Mesendoderm (in vitro differentiated cells): ENCODE results near the gene OR7A17. TPM values are rescaled to one million over a fixed set of nuclear protein-coding genes. Genes with fewer than 3 reads are reported as not detected.

Source experiments
- DNase-seq: peaks from one replicate; pipeline ENCODE4 v3.0.0; 2013
- H2AK5ac ChIP-seq: 2 replicates; pipeline ENCODE4 v1.6.1; 2013; ENCODE audit warnings: low read length, inconsistent platforms
- H2BK120ac ChIP-seq: 2 replicates; pipeline ENCODE4 v1.6.1; 2013; ENCODE audit warnings: low read depth, mild to moderate bottlenecking, low read length, moderate library complexity, mixed read lengths
- H2BK15ac ChIP-seq: replicated peaks from 2 replicates; pipeline ENCODE4 v1.6.1; 2013; ENCODE audit warnings: low read depth, mild to moderate bottlenecking, moderate library complexity
- H2BK5ac ChIP-seq: 2 replicates; pipeline ENCODE4 v1.6.1; 2013; ENCODE audit warnings: low read length, inconsistent platforms
- H3K18ac ChIP-seq: 2 replicates; pipeline ENCODE4 v1.6.1; 2013; ENCODE audit warnings: mild to moderate bottlenecking, low read length, mixed read lengths
- H3K23ac ChIP-seq: one replicate; pipeline ENCODE4 v1.6.1; 2013; ENCODE audit warnings: low read length
- H3K27ac ChIP-seq: 2 replicates; pipeline ENCODE4 v1.5.1; 2013; ENCODE audit warnings: low read depth, mild to moderate bottlenecking, inconsistent platforms, low read length, moderate library complexity
- H3K27me3 ChIP-seq: 2 replicates; pipeline ENCODE4 v1.6.1; 2013; ENCODE audit warnings: low read length, control low read depth, mild to moderate bottlenecking, inconsistent platforms; ENCODE audit not compliant: insufficient read depth, poor library complexity
- H3K36me3 ChIP-seq: 2 replicates; pipeline ENCODE4 v1.6.1; 2013; ENCODE audit warnings: low read length, inconsistent platforms; ENCODE audit not compliant: control insufficient read depth, insufficient read depth
- H3K4ac ChIP-seq: one replicate; pipeline ENCODE4 v1.6.1; 2013; ENCODE audit warnings: low read depth, mild to moderate bottlenecking, low read length, moderate library complexity
- H3K4me1 ChIP-seq: 2 replicates; pipeline ENCODE4 v1.6.1; 2013; ENCODE audit warnings: low read depth, low read length, inconsistent platforms; ENCODE audit not compliant: control insufficient read depth
- H3K4me2 ChIP-seq: 2 replicates; pipeline ENCODE4 v1.6.1; 2013; ENCODE audit warnings: low read length
- H3K4me3 ChIP-seq: 2 replicates; pipeline ENCODE4 v1.5.1; 2013; ENCODE audit warnings: mild to moderate bottlenecking, low read length
- H3K56ac ChIP-seq: one replicate; pipeline ENCODE4 v1.6.1; 2013; ENCODE audit warnings: low read length
- H3K79me1 ChIP-seq: 2 replicates; pipeline ENCODE4 v1.6.1; 2013; ENCODE audit warnings: low read length, inconsistent platforms
- H3K79me2 ChIP-seq: 2 replicates; pipeline ENCODE4 v1.6.1; 2013; ENCODE audit warnings: mild to moderate bottlenecking, low read length; ENCODE audit not compliant: control insufficient read depth, insufficient read depth
- H3K9ac ChIP-seq: 2 replicates; pipeline ENCODE4 v1.6.1; 2013; ENCODE audit warnings: low read length, inconsistent platforms
- H4K5ac ChIP-seq: one replicate; pipeline ENCODE4 v1.6.1; 2013; ENCODE audit warnings: low read length
- H4K8ac ChIP-seq: one replicate; pipeline ENCODE4 v1.6.1; 2013; ENCODE audit warnings: low read depth, mild to moderate bottlenecking, control low read depth, low read length, moderate library complexity
- WGBS: extraction: QIAGEN DNeasy Blood & Tissue Kit; methylation state at CpG from one replicate; pipeline ENCODE4 v1.1.7; 2013; ENCODE audit warnings: low lambda C conversion rate, missing lambda C conversion rate; ENCODE audit not compliant: insufficient coverage; ENCODE audit errors: extremely low coverage; 5-methylcytosine and 5-hydroxymethylcytosine counted together
- polyA plus RNA-seq, 2 experiments: library from polyadenylated mRNA; stranded (reverse); fragments of 200-250 nt; gene quantifications; one replicate each; pipeline ENCODE4 v1.2.3, GENCODE V29; 2013

OR7A17 gene
- not detected for polyA plus RNA-seq (2013, experiment 1 of 2)
- polyA plus RNA-seq (2013, experiment 2 of 2) = not detected

GRCh38 chr19:14886032-14886431 is at the start of gene OR7A17:
Gene OR7A17 (minus strand): TSS chr19:14886132. CDS start chr19:14881355, 4,777 bp downstream.
- no peak within 1 kb of the TSS for H2AK5ac ChIP-seq
- H3K56ac ChIP-seq = no peak within 1 kb of the TSS
- no peak within 1 kb of the TSS for H3K4me2 ChIP-seq
- H2BK15ac ChIP-seq = no peak within 1 kb of the TSS
- no peak within 1 kb of the TSS for H4K8ac ChIP-seq
- no peak for DNase-seq
- no peaks in the 10 kb centered on the region for H3K79me2 ChIP-seq
- no peak within 1 kb of the TSS for H2BK120ac ChIP-seq
- H3K4me3 ChIP-seq = no peak within 1 kb of the TSS
- H3K9ac ChIP-seq = no peak within 1 kb of the TSS
- H4K5ac ChIP-seq = no peak within 1 kb of the TSS
- no peak within 1 kb of the TSS for H2BK5ac ChIP-seq
- no peak within 1 kb of the TSS for H3K18ac ChIP-seq
- no peaks in the 10 kb centered on the region for H3K27me3 ChIP-seq
- H3K79me1 ChIP-seq = no peaks in the 10 kb centered on the region
- H3K4ac ChIP-seq = no peak within 1 kb of the TSS
- H3K4me1 ChIP-seq = no peaks in the 10 kb centered on the region
- H3K23ac ChIP-seq = no peak within 1 kb of the TSS
- H3K36me3 ChIP-seq = no peaks in the 10 kb centered on the region
- WGBS = no CpG with 5 or more reads among the region's 4 CpGs
- no peak within 1 kb of the TSS for H3K27ac ChIP-seq

DNA sequence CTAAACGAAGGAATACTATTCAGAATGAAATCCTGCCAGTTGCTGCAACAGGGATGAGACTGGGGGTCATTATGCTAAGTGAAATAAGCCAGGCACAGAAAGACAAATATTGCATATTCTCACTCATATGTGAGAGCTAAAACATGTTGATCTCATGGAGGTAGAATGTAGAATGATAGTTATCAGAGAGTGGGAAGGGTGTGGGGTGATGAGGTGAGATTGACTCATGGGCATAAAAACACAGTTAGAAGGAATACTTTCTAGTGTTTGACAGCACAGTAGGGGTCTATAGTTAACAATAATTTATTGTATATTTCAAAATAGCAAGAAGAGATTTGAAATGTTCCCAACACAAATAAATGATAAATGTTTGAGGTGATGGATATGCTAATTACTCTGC is 47.6 kb upstream of the OR7A17 start:
- H3K4ac ChIP-seq = no peak overlapping the region
- H3K18ac ChIP-seq = no peak overlapping the region
- no peak overlapping the region for H3K23ac ChIP-seq
- DNase-seq = no peak
- no peaks in the 10 kb centered on the region for H3K4me1 ChIP-seq
- no peak overlapping the region for H4K5ac ChIP-seq
- H2BK120ac ChIP-seq = no peak overlapping the region
- no peak overlapping the region for H3K27ac ChIP-seq
- no CpG with 5 or more reads among the region's 1 CpG for WGBS
- H3K79me2 ChIP-seq = no peaks in the 10 kb centered on the region
- no peak overlapping the region for H2BK5ac ChIP-seq
- H2AK5ac ChIP-seq = no peak overlapping the region
- no peak overlapping the region for H3K56ac ChIP-seq
- no peaks in the 10 kb centered on the region for H3K36me3 ChIP-seq
- H3K27me3 ChIP-seq = no peaks in the 10 kb centered on the region
- H3K79me1 ChIP-seq = no peaks in the 10 kb centered on the region
- H3K9ac ChIP-seq = no peak overlapping the region
- H4K8ac ChIP-seq = no peak overlapping the region
- no peak overlapping the region for H2BK15ac ChIP-seq
- no peak overlapping the region for H3K4me3 ChIP-seq
- no peak overlapping the region for H3K4me2 ChIP-seq

GRCh38 chr19:14916848-14917247 is 30.9 kb upstream of the OR7A17 start:
- Histone ChIP-seq H3K36me3 (no peaks in the 10 kb centered on the region), H2BK5ac (no peak overlapping the region), H2BK15ac (no peak overlapping the region), H2AK5ac (no peak overlapping the region), H3K79me1 (no peaks in the 10 kb centered on the region), H3K4me2 (no peak overlapping the region), H3K79me2 (no peaks in the 10 kb centered on the region), H3K27me3 (no peaks in the 10 kb centered on the region), H4K8ac (no peak overlapping the region), H3K27ac (no peak overlapping the region), H3K4me3 (no peak overlapping the region), H2BK120ac (no peak overlapping the region), H3K4ac (no peak overlapping the region), H3K56ac (no peak overlapping the region), H3K4me1 (no peaks in the 10 kb centered on the region), H3K23ac (no peak overlapping the region), H4K5ac (no peak overlapping the region), H3K18ac (no peak overlapping the region), H3K9ac (no peak overlapping the region)
- WGBS = no CpG with 5 or more reads among the region's 5 CpGs
- DNase-seq = no peak

GRCh38 chr19:14915116-14915515 is 29.2 kb upstream of the OR7A17 start:
- no CpG with 5 or more reads among the region's 6 CpGs for WGBS

DNA sequence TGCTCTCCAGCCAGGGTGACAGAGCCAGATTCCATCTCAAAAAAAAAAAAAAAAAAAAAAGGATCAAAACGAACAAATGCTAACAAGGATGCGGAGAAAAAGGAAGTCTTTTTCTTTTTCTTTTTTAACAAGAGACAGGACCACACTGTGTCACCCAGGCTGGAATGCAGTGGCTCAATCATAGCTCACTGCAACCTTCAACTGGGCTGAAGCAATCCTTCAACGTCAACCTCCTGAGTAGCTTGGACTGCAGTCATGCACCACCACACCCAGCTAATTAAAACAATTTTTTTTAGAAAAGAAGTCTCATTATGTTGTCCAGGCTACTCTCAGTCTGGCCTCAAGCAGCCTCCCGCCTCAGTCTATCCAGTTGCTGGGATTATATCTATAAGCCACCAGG is 20.8 kb upstream of the OR7A17 start:
- H3K4me3 ChIP-seq = no peak overlapping the region
- DNase-seq = no peak

More at GRCh38 chr19:14915116-14915515, 29.2 kb upstream of the OR7A17 start:
- DNase-seq = no peak
- Histone ChIP-seq H4K8ac (no peak overlapping the region), H3K4me1 (no peaks in the 10 kb centered on the region), H3K27ac (no peak overlapping the region), H2BK120ac (no peak overlapping the region), H2BK5ac (no peak overlapping the region), H3K56ac (no peak overlapping the region), H3K4ac (no peak overlapping the region), H2AK5ac (no peak overlapping the region), H3K79me2 (no peaks in the 10 kb centered on the region), H4K5ac (no peak overlapping the region), H3K27me3 (no peaks in the 10 kb centered on the region), H3K79me1 (no peaks in the 10 kb centered on the region), H3K36me3 (no peaks in the 10 kb centered on the region), H3K18ac (no peak overlapping the region), H3K23ac (no peak overlapping the region), H3K4me3 (no peak overlapping the region), H3K9ac (no peak overlapping the region), H3K4me2 (no peak overlapping the region), H2BK15ac (no peak overlapping the region)

DNA sequence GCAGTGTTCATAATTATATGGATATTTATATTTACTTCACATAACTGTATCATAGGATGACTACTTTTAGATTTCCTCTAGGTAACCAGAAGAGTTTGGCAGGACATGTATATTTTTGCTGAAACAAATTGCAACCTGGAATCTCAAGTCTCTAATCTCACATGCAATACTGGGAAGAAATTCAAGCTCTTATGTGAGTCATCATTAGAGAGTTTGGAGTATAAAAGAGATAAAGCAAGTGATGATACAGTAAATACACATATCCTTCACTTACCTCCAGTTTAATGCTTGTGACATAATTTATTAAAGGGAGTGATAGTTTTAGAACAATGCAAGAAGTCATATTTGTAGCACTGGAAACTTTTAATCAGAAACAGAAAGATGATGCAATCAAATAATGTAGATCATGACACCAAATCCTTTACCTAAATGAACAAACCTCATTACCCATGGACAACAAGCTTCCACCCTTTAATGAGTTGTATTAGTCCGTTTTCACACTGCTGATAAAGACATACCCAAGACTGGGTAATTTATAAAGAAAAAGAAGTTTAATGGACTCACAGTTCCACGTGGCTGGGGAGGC is 15.8 kb upstream of the OR7A17 start:
- H3K27me3 ChIP-seq = no peaks in the 10 kb centered on the region
- H4K5ac ChIP-seq = no peak overlapping the region
- H3K4me1 ChIP-seq = no peaks in the 10 kb centered on the region
- no peak overlapping the region for H2BK5ac ChIP-seq
- H2BK15ac ChIP-seq = no peak overlapping the region
- H3K4me3 ChIP-seq = no peak overlapping the region
- H3K56ac ChIP-seq = no peak overlapping the region
- no peak overlapping the region for H3K4ac ChIP-seq
- no peak overlapping the region for H4K8ac ChIP-seq
- H3K36me3 ChIP-seq = no peaks in the 10 kb centered on the region
- H3K27ac ChIP-seq = no peak overlapping the region
- H2BK120ac ChIP-seq = no peak overlapping the region
- H2AK5ac ChIP-seq = no peak overlapping the region
- no peak overlapping the region for H3K23ac ChIP-seq
- H3K4me2 ChIP-seq = no peak overlapping the region
- no peak overlapping the region for H3K9ac ChIP-seq
- no peak overlapping the region for H3K18ac ChIP-seq
- H3K79me2 ChIP-seq = no peaks in the 10 kb centered on the region
- WGBS = no CpG with 5 or more reads among the region's 2 CpGs
- no peak for DNase-seq
- no peaks in the 10 kb centered on the region for H3K79me1 ChIP-seq

More for the DNA sequence above, 20.8 kb upstream of the OR7A17 start:
- H3K4me2 ChIP-seq = no peak overlapping the region
- no peaks in the 10 kb centered on the region for H3K27me3 ChIP-seq
- H3K18ac ChIP-seq = no peak overlapping the region
- no peak overlapping the region for H3K23ac ChIP-seq
- H3K79me1 ChIP-seq = no peaks in the 10 kb centered on the region
- no peak overlapping the region for H3K27ac ChIP-seq
- H4K8ac ChIP-seq = no peak overlapping the region
- no peak overlapping the region for H3K4ac ChIP-seq
- H3K36me3 ChIP-seq = no peaks in the 10 kb centered on the region
- H3K4me1 ChIP-seq = no peaks in the 10 kb centered on the region
- no peak overlapping the region for H3K56ac ChIP-seq
- no peak overlapping the region for H4K5ac ChIP-seq
- no peak overlapping the region for H2BK120ac ChIP-seq
- H3K79me2 ChIP-seq = no peaks in the 10 kb centered on the region
- H2BK15ac ChIP-seq = no peak overlapping the region
- no CpG with 5 or more reads among the region's 4 CpGs for WGBS
- H3K9ac ChIP-seq = no peak overlapping the region
- no peak overlapping the region for H2AK5ac ChIP-seq
- H2BK5ac ChIP-seq = no peak overlapping the region
